Fibroblast of lung (primary cell): ENCODE results near the gene ERAS.

Experiments used
- EZH2 ChIP-seq: IDR thresholded peaks from 2 replicates; pipeline ENCODE4 v1.5.1; 2012; ENCODE audit warnings: low read length, control low read depth, mild to moderate bottlenecking; ENCODE audit errors: missing control alignments
- TF ChIP-seq, protein P1 (sequence below), 2 donors: IDR thresholded peaks in 1 of 2; conservative IDR thresholded peaks in 1 of 2; 1 replicate in 1 of 2; 2 replicates in 1 of 2; pipeline ENCODE4 v1.5.1; 2011 to 2012; ENCODE audit warnings: low read length in 2 of 2, control low read depth in 1 of 2, inconsistent platforms in 1 of 2, low read depth in 1 of 2, mild to moderate bottlenecking in 1 of 2

DNA sequence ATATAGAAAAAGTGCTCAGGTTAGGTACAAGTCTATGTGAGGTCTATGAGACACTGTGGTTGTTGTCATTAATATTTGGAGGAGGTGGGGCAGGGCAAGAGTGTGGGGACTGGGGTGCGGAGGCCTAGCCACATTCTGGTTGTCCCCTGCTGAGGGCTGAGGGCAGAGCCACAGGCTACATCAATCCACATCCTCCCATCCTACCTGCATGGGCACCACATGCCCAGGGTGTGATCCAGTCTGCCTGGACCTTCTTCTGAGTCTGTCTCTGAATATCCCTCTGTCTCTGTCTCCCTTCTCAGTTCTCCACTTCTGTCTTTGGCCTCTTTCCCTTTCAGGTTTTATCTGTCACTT, 41.1 kb upstream of the ERAS start:
- TF ChIP-seq, protein P1, sequence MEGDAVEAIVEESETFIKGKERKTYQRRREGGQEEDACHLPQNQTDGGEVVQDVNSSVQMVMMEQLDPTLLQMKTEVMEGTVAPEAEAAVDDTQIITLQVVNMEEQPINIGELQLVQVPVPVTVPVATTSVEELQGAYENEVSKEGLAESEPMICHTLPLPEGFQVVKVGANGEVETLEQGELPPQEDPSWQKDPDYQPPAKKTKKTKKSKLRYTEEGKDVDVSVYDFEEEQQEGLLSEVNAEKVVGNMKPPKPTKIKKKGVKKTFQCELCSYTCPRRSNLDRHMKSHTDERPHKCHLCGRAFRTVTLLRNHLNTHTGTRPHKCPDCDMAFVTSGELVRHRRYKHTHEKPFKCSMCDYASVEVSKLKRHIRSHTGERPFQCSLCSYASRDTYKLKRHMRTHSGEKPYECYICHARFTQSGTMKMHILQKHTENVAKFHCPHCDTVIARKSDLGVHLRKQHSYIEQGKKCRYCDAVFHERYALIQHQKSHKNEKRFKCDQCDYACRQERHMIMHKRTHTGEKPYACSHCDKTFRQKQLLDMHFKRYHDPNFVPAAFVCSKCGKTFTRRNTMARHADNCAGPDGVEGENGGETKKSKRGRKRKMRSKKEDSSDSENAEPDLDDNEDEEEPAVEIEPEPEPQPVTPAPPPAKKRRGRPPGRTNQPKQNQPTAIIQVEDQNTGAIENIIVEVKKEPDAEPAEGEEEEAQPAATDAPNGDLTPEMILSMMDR (conservative IDR thresholded peaks at IDR 0.05 in 1 of 2, IDR thresholded peaks at IDR 0.05 in 1 of 2; ENCODE audit: low read depth in 1 of 2, low read length in 2 of 2): no peak
- TF ChIP-seq EZH2: no peak
